ENCODE measurements around the gene LPP.

The LPP gene

GRCh38 chr3:188756241-188756640, 602.3 kb downstream of the LPP start:
- H3K4me1 ChIP-seq = no peaks in the 10 kb centered on the region
- no peaks in the 10 kb centered on the region for H3K9me3 ChIP-seq
- no peaks in the 10 kb centered on the region for H3K27me3 ChIP-seq (ENCODE audit: low read depth)
- no peak for DNase-seq (ENCODE audit: low spot score in 2 of 2)
- H3K36me3 ChIP-seq (replicated peaks) = no peaks in the 10 kb centered on the region
- H3K4me3 ChIP-seq = no peak overlapping the region
- in situ Hi-C loops (cut with MboI; ENCODE audit: low sequenced_read_pairs) = loop anchor here (25.0 kb wide), 1 partner anchor 1019 kb away; the partner anchor contains the start of gene BCL6

GRCh38 chr3:188759336-188760005, 605.5 kb downstream of the LPP start:
- H3K4me3 ChIP-seq = no peak overlapping the region
- H3K36me3 ChIP-seq (replicated peaks) = no peaks in the 10 kb centered on the region
- H3K9me3 ChIP-seq = no peaks in the 10 kb centered on the region
- no peak for DNase-seq (ENCODE audit: low spot score in 2 of 2)
- H3K4me1 ChIP-seq = no peaks in the 10 kb centered on the region
- no peaks in the 10 kb centered on the region for H3K27me3 ChIP-seq (ENCODE audit: low read depth)
- in situ Hi-C loops (cut with MboI; ENCODE audit: low sequenced_read_pairs) = loop anchor here (25.0 kb wide), 1 partner anchor 1022 kb away; the partner anchor contains the start of gene BCL6

- in situ Hi-C loops (cut with MboI; ENCODE audit: low sequenced_read_pairs) = loop anchor here (25.0 kb wide), 1 partner anchor 1023 kb away; the partner anchor contains the start of gene BCL6
- H3K4me1 ChIP-seq = no peaks in the 10 kb centered on the region
- H3K36me3 ChIP-seq (replicated peaks) = no peaks in the 10 kb centered on the region
- DNase-seq (ENCODE audit: low spot score in 2 of 2) = no peak
- no peaks in the 10 kb centered on the region for H3K27me3 ChIP-seq (ENCODE audit: low read depth)
- H3K9me3 ChIP-seq = no peaks in the 10 kb centered on the region
- H3K4me3 ChIP-seq = no peak overlapping the region
These were observed 606.5 kb downstream of the LPP start for GRCh38 chr3:188760408-188760807.

GRCh38 chr3:188761439-188761838, 607.5 kb downstream of the LPP start:
- no peak overlapping the region for H3K4me3 ChIP-seq

GRCh38 chr3:188761964-188762363, 608.0 kb downstream of the LPP start:
- no peaks in the 10 kb centered on the region for H3K36me3 ChIP-seq (replicated peaks)
- no peak for DNase-seq (ENCODE audit: low spot score in 2 of 2)
- in situ Hi-C loops (cut with MboI; ENCODE audit: low sequenced_read_pairs) = loop anchor here (25.0 kb wide), 1 partner anchor 1025 kb away; the partner anchor contains the start of gene BCL6
- H3K4me3 ChIP-seq = no peak overlapping the region
- H3K27me3 ChIP-seq (ENCODE audit: low read depth) = no peaks in the 10 kb centered on the region
- H3K4me1 ChIP-seq = no peaks in the 10 kb centered on the region
- H3K9me3 ChIP-seq = no peaks in the 10 kb centered on the region

More at GRCh38 chr3:188761439-188761838, 607.5 kb downstream of the LPP start:
- H3K9me3 ChIP-seq = no peaks in the 10 kb centered on the region
- H3K4me1 ChIP-seq = no peaks in the 10 kb centered on the region
- H3K27me3 ChIP-seq (ENCODE audit: low read depth) = no peaks in the 10 kb centered on the region
- no peaks in the 10 kb centered on the region for H3K36me3 ChIP-seq (replicated peaks)
- in situ Hi-C loops (cut with MboI; ENCODE audit: low sequenced_read_pairs) = loop anchor here (25.0 kb wide), 1 partner anchor 1024 kb away; the partner anchor contains the start of gene BCL6
- DNase-seq (ENCODE audit: low spot score in 2 of 2) = no peak

GRCh38 chr3:188764609-188765008, 610.7 kb downstream of the LPP start:
- Histone ChIP-seq H3K36me3 (replicated peaks) (no peaks in the 10 kb centered on the region), H3K4me1 (no peaks in the 10 kb centered on the region), H3K4me3 (no peak overlapping the region), H3K27me3 (ENCODE audit: low read depth) (no peaks in the 10 kb centered on the region), H3K9me3 (no peaks in the 10 kb centered on the region)
- no peak for DNase-seq (ENCODE audit: low spot score in 2 of 2)
- in situ Hi-C loops (cut with MboI; ENCODE audit: low sequenced_read_pairs) = loop anchor here (25.0 kb wide), 1 partner anchor 1027 kb away; the partner anchor contains the start of gene BCL6

- no peak for DNase-seq (ENCODE audit: low spot score in 2 of 2)
- no peaks in the 10 kb centered on the region for H3K4me1 ChIP-seq
- no peaks in the 10 kb centered on the region for H3K9me3 ChIP-seq
- no peaks in the 10 kb centered on the region for H3K27me3 ChIP-seq (ENCODE audit: low read depth)
- in situ Hi-C loops (cut with MboI; ENCODE audit: low sequenced_read_pairs) = loop anchor here (25.0 kb wide), 1 partner anchor 1033 kb away; the partner anchor contains the start of gene BCL6
- H3K4me3 ChIP-seq = no peak overlapping the region
- no peaks in the 10 kb centered on the region for H3K36me3 ChIP-seq (replicated peaks)
These were observed 615.9 kb downstream of the LPP start for GRCh38 chr3:188769831-188770230.

GRCh38 chr3:188772886-188773285, 618.9 kb downstream of the LPP start:
- Histone ChIP-seq H3K36me3 (replicated peaks) (no peaks in the 10 kb centered on the region), H3K27me3 (ENCODE audit: low read depth) (no peaks in the 10 kb centered on the region), H3K9me3 (no peaks in the 10 kb centered on the region), H3K4me1 (no peaks in the 10 kb centered on the region), H3K4me3 (no peak overlapping the region)
- no peak for DNase-seq (ENCODE audit: low spot score in 2 of 2)
- in situ Hi-C loops (cut with MboI; ENCODE audit: low sequenced_read_pairs) = loop anchor here (25.0 kb wide), 1 partner anchor 1036 kb away; the partner anchor contains the start of gene BCL6

- in situ Hi-C loops (cut with MboI; ENCODE audit: low sequenced_read_pairs) = no loop called here
- no peaks in the 10 kb centered on the region for H3K27me3 ChIP-seq (ENCODE audit: low read depth)
- no peaks in the 10 kb centered on the region for H3K9me3 ChIP-seq
- H3K4me3 ChIP-seq = no peak overlapping the region
- H3K36me3 ChIP-seq (replicated peaks) = no peaks in the 10 kb centered on the region
- no peak for DNase-seq (ENCODE audit: low spot score in 2 of 2)
- no peaks in the 10 kb centered on the region for H3K4me1 ChIP-seq
These were observed 621.5 kb downstream of the LPP start for GRCh38 chr3:188775412-188775811.

- in situ Hi-C loops (cut with MboI; ENCODE audit: low sequenced_read_pairs) = no loop called here
- Histone ChIP-seq H3K4me3 (no peak overlapping the region), H3K36me3 (replicated peaks) (no peaks in the 10 kb centered on the region), H3K9me3 (no peaks in the 10 kb centered on the region), H3K4me1 (no peaks in the 10 kb centered on the region), H3K27me3 (ENCODE audit: low read depth) (no peaks in the 10 kb centered on the region)
- no peak for DNase-seq (ENCODE audit: low spot score in 2 of 2)
These were observed 622.5 kb downstream of the LPP start for GRCh38 chr3:188776447-188776846.

- no peak for DNase-seq (ENCODE audit: low spot score in 2 of 2)
These were observed 624.3 kb downstream of the LPP start for GRCh38 chr3:188778091-188778852.

GRCh38 chr3:188779281-188779980, 625.5 kb downstream of the LPP start:
- Histone ChIP-seq H3K36me3 (replicated peaks) (no peaks in the 10 kb centered on the region), H3K4me3 (no peak overlapping the region), H3K4me1 (no peaks in the 10 kb centered on the region), H3K27me3 (ENCODE audit: low read depth) (no peaks in the 10 kb centered on the region), H3K9me3 (no peaks in the 10 kb centered on the region)
- no peak for DNase-seq (ENCODE audit: low spot score in 2 of 2)
- in situ Hi-C loops (cut with MboI; ENCODE audit: low sequenced_read_pairs) = no loop called here

More at GRCh38 chr3:188778091-188778852, 624.3 kb downstream of the LPP start:
- H3K4me3 ChIP-seq = no peak overlapping the region
- H3K9me3 ChIP-seq = no peaks in the 10 kb centered on the region
- in situ Hi-C loops (cut with MboI; ENCODE audit: low sequenced_read_pairs) = no loop called here
- no peaks in the 10 kb centered on the region for H3K4me1 ChIP-seq
- no peaks in the 10 kb centered on the region for H3K27me3 ChIP-seq (ENCODE audit: low read depth)
- no peaks in the 10 kb centered on the region for H3K36me3 ChIP-seq (replicated peaks)

GRCh38 chr3:188780193-188781147, 626.5 kb downstream of the LPP start:
- in situ Hi-C loops (cut with MboI; ENCODE audit: low sequenced_read_pairs) = no loop called here
- H3K27me3 ChIP-seq (ENCODE audit: low read depth) = no peaks in the 10 kb centered on the region
- no peak overlapping the region for H3K4me3 ChIP-seq
- no peaks in the 10 kb centered on the region for H3K4me1 ChIP-seq
- no peaks in the 10 kb centered on the region for H3K9me3 ChIP-seq
- H3K36me3 ChIP-seq (replicated peaks) = no peaks in the 10 kb centered on the region
- no peak for DNase-seq (ENCODE audit: low spot score in 2 of 2)

Data from HAP-1 (cell line).